ENCODE results near the gene ASTN2.

The ASTN2 gene

DNA sequence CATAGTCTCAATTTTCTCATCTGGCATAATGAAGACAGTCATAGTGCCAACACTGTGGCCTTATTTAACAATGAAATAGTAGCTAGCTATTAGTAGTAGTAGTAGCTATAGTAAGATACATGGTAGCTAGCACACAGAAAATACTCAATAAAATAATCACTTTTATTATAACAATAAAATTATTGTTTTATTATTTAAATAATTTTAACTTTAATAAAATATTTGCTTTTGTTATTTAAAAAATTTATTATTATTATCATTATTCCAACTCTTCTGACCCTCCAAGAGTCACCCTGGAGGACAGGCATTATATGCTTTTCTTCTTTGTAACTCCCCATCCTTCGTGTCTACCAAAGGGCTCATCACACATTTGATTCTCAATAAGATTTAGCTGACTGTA is 475.7 kb downstream of the ASTN2 start:
- no peaks in the 10 kb centered on the region for H3K27me3 ChIP-seq (ENCODE audit: control insufficient read depth in 1 of 2, insufficient read depth in 2 of 2, low read length in 2 of 2)
- no peak overlapping the region for H3K4me3 ChIP-seq (ENCODE audit: low read depth in 1 of 2, low read length in 2 of 2)
- no peaks in the 10 kb centered on the region for H3K9me3 ChIP-seq (ENCODE audit: low read length)
- no peaks in the 10 kb centered on the region for H3K4me1 ChIP-seq (ENCODE audit: insufficient read depth, low read length)
- H3K9ac ChIP-seq (ENCODE audit: low read length), result no peak overlapping the region
- no peaks in the 10 kb centered on the region for H3K36me3 ChIP-seq (ENCODE audit: insufficient read depth, low read length)
- H3K27ac ChIP-seq (ENCODE audit: low read depth, low read length), result no peak overlapping the region

DNA sequence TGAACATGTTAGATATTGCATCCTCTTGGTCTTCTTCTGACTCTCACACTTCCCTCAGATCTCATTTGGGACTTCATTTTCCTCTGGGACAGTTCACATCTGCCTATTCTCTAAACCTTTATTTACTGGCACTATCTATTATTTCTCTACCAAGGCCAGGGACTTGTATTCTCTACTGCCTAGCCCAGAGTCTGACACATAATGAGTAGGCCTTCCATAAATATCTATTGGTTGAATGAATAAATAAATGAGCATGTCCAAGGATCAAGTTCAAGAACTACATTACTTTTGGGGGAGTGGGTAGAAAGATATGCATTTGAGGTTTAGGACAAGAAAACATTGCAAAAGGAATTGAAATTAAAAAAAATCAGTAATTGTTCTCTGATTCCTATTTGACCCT is 477.5 kb downstream of the ASTN2 start:
- no peak overlapping the region for H3K9ac ChIP-seq (ENCODE audit: low read length)
- H3K27me3 ChIP-seq (ENCODE audit: control insufficient read depth in 1 of 2, insufficient read depth in 2 of 2, low read length in 2 of 2), result no peaks in the 10 kb centered on the region
- no peak overlapping the region for H3K27ac ChIP-seq (ENCODE audit: low read depth, low read length)
- no peaks in the 10 kb centered on the region for H3K36me3 ChIP-seq (ENCODE audit: insufficient read depth, low read length)
- no peaks in the 10 kb centered on the region for H3K9me3 ChIP-seq (ENCODE audit: low read length)
- H3K4me3 ChIP-seq (ENCODE audit: low read depth in 1 of 2, low read length in 2 of 2), result no peak overlapping the region
- H3K4me1 ChIP-seq (ENCODE audit: insufficient read depth, low read length), result no peaks in the 10 kb centered on the region

DNA sequence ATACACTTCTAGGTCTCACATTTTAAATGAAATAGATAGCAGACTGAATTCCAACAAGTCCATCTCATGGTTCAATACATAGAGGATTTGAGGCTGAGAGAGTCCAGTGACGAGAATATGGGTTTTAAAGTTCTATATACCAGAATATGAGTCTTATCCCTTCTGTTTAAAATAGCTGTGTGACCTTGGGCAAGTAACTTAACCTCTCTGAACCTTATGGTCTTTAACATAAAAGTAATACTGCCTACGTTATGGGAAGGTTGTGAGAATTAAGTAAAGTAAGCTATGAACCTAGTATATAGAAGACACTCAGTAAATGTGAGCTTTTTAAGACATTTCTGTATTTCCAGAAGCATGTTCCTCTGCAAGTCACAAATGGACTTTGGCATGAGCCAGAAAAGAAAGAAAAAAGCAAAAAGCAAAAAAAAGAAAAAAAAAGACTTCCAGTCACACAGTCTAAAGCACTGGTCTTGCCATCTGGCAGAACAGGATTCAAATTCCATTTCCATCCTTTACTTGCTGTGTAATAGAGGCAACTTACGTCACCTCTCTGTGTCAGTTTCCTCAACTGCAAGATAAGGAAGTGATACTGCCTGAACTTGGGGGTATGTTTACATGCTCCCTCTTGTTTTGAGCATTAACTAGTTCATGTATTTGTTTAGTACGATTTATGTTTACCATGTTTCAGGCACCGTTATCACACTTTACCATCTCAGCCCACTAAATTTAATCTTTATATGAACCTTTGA is 479.5 kb downstream of the ASTN2 start:
- H3K9ac ChIP-seq (ENCODE audit: low read length), result no peak overlapping the region
- no peak overlapping the region for H3K27ac ChIP-seq (ENCODE audit: low read depth, low read length)
- no peaks in the 10 kb centered on the region for H3K36me3 ChIP-seq (ENCODE audit: insufficient read depth, low read length)
- H3K4me3 ChIP-seq (ENCODE audit: low read depth in 1 of 2, low read length in 2 of 2), result no peak overlapping the region
- H3K9me3 ChIP-seq (ENCODE audit: low read length), result no peaks in the 10 kb centered on the region
- no peaks in the 10 kb centered on the region for H3K4me1 ChIP-seq (ENCODE audit: insufficient read depth, low read length)
- no peaks in the 10 kb centered on the region for H3K27me3 ChIP-seq (ENCODE audit: control insufficient read depth in 1 of 2, insufficient read depth in 2 of 2, low read length in 2 of 2)

GRCh38 chr9:116934131-116934530 is 480.7 kb downstream of the ASTN2 start:
- H3K9me3 ChIP-seq (ENCODE audit: low read length), result no peaks in the 10 kb centered on the region
- no peak overlapping the region for H3K4me3 ChIP-seq (ENCODE audit: low read depth in 1 of 2, low read length in 2 of 2)
- no peaks in the 10 kb centered on the region for H3K4me1 ChIP-seq (ENCODE audit: insufficient read depth, low read length)
- no peak overlapping the region for H3K9ac ChIP-seq (ENCODE audit: low read length)
- no peak overlapping the region for H3K27ac ChIP-seq (ENCODE audit: low read depth, low read length)
- H3K27me3 ChIP-seq (ENCODE audit: control insufficient read depth in 1 of 2, insufficient read depth in 2 of 2, low read length in 2 of 2), result no peaks in the 10 kb centered on the region
- H3K36me3 ChIP-seq (ENCODE audit: insufficient read depth, low read length), result no peaks in the 10 kb centered on the region

GRCh38 chr9:116933251-116933650 is 481.6 kb downstream of the ASTN2 start:
- Histone ChIP-seq H3K27ac (ENCODE audit: low read depth, low read length) (no peak overlapping the region), H3K9me3 (ENCODE audit: low read length) (no peaks in the 10 kb centered on the region)

GRCh38 chr9:116929621-116930020 is 485.2 kb downstream of the ASTN2 start:
- Histone ChIP-seq H3K36me3 (ENCODE audit: insufficient read depth, low read length) (no peaks in the 10 kb centered on the region), H3K27me3 (ENCODE audit: control insufficient read depth in 1 of 2, insufficient read depth in 2 of 2, low read length in 2 of 2) (no peaks in the 10 kb centered on the region), H3K9ac (ENCODE audit: low read length) (no peak overlapping the region), H3K4me3 (ENCODE audit: low read depth in 1 of 2, low read length in 2 of 2) (no peak overlapping the region), H3K27ac (ENCODE audit: low read depth, low read length) (no peak overlapping the region), H3K4me1 (ENCODE audit: insufficient read depth, low read length) (no peaks in the 10 kb centered on the region), H3K9me3 (ENCODE audit: low read length) (no peaks in the 10 kb centered on the region)

More at GRCh38 chr9:116933251-116933650, 481.6 kb downstream of the ASTN2 start:
- Histone ChIP-seq H3K4me3 (ENCODE audit: low read depth in 1 of 2, low read length in 2 of 2) (no peak overlapping the region), H3K36me3 (ENCODE audit: insufficient read depth, low read length) (no peaks in the 10 kb centered on the region), H3K9ac (ENCODE audit: low read length) (no peak overlapping the region), H3K27me3 (ENCODE audit: control insufficient read depth in 1 of 2, insufficient read depth in 2 of 2, low read length in 2 of 2) (no peaks in the 10 kb centered on the region), H3K4me1 (ENCODE audit: insufficient read depth, low read length) (no peaks in the 10 kb centered on the region)

GRCh38 chr9:116928884-116929283 is 486.0 kb downstream of the ASTN2 start:
- H3K4me3 ChIP-seq (ENCODE audit: low read depth in 1 of 2, low read length in 2 of 2), result no peak overlapping the region
- no peaks in the 10 kb centered on the region for H3K36me3 ChIP-seq (ENCODE audit: insufficient read depth, low read length)
- no peaks in the 10 kb centered on the region for H3K4me1 ChIP-seq (ENCODE audit: insufficient read depth, low read length)
- no peak overlapping the region for H3K9ac ChIP-seq (ENCODE audit: low read length)
- no peaks in the 10 kb centered on the region for H3K27me3 ChIP-seq (ENCODE audit: control insufficient read depth in 1 of 2, insufficient read depth in 2 of 2, low read length in 2 of 2)
- H3K9me3 ChIP-seq (ENCODE audit: low read length), result no peaks in the 10 kb centered on the region
- H3K27ac ChIP-seq (ENCODE audit: low read depth, low read length), result no peak overlapping the region

DNA sequence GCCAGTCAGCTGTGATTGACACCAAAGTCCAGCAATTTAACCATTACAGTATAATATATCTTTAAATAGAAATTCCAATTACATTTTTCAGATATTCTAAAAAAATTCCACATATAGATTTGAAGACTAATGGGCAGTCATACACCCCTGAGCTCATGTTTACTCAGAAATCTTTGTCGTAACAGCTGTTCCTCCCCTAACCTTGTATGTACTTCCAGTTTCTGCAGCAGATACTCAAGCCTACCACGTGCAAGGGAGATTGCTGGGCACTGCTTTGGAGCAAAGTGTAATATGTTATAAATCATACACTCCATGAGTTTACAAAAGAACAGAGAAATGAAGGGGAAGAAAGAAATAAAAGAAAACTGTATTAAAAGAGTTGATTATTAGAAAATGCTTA is 486.6 kb downstream of the ASTN2 start:
- Histone ChIP-seq H3K9ac (ENCODE audit: low read length) (no peak overlapping the region), H3K36me3 (ENCODE audit: insufficient read depth, low read length) (no peaks in the 10 kb centered on the region), H3K27me3 (ENCODE audit: control insufficient read depth in 1 of 2, insufficient read depth in 2 of 2, low read length in 2 of 2) (no peaks in the 10 kb centered on the region), H3K4me1 (ENCODE audit: insufficient read depth, low read length) (no peaks in the 10 kb centered on the region), H3K27ac (ENCODE audit: low read depth, low read length) (no peak overlapping the region), H3K4me3 (ENCODE audit: low read depth in 1 of 2, low read length in 2 of 2) (no peak overlapping the region), H3K9me3 (ENCODE audit: low read length) (no peaks in the 10 kb centered on the region)

GRCh38 chr9:116927726-116928125 is 487.1 kb downstream of the ASTN2 start:
- Histone ChIP-seq H3K36me3 (ENCODE audit: insufficient read depth, low read length) (no peaks in the 10 kb centered on the region), H3K4me3 (ENCODE audit: low read depth in 1 of 2, low read length in 2 of 2) (no peak overlapping the region), H3K9me3 (ENCODE audit: low read length) (no peaks in the 10 kb centered on the region), H3K9ac (ENCODE audit: low read length) (no peak overlapping the region), H3K27ac (ENCODE audit: low read depth, low read length) (no peak overlapping the region), H3K4me1 (ENCODE audit: insufficient read depth, low read length) (no peaks in the 10 kb centered on the region), H3K27me3 (ENCODE audit: control insufficient read depth in 1 of 2, insufficient read depth in 2 of 2, low read length in 2 of 2) (no peaks in the 10 kb centered on the region)

DNA sequence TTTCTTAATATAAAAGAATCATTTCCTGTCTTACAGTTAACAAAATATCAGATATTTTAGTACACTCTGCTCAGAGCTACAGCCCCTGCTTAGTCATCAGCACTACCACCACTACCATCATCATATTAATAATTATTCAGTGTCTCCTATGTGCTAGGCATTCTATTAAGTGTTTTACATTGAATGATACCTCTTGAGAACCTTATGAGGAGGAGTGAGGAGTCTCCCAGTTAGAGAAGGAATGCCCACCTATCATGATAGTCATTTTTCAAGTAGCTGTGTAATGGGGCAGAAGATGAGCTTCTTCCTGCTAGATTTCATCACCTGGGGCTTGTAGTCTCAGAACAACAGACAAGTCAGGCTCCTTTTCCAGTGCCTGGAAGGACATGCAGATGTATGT is 489.7 kb downstream of the ASTN2 start:
- H3K9ac ChIP-seq (ENCODE audit: low read length), result no peak overlapping the region
- no peak overlapping the region for H3K4me3 ChIP-seq (ENCODE audit: low read depth in 1 of 2, low read length in 2 of 2)
- H3K27me3 ChIP-seq (ENCODE audit: control insufficient read depth in 1 of 2, insufficient read depth in 2 of 2, low read length in 2 of 2), result no peaks in the 10 kb centered on the region
- no peak overlapping the region for H3K27ac ChIP-seq (ENCODE audit: low read depth, low read length)
- H3K4me1 ChIP-seq (ENCODE audit: insufficient read depth, low read length), result no peaks in the 10 kb centered on the region
- H3K36me3 ChIP-seq (ENCODE audit: insufficient read depth, low read length), result no peaks in the 10 kb centered on the region
- no peaks in the 10 kb centered on the region for H3K9me3 ChIP-seq (ENCODE audit: low read length)

- Histone ChIP-seq H3K4me1 (ENCODE audit: insufficient read depth, low read length) (no peaks in the 10 kb centered on the region), H3K36me3 (ENCODE audit: insufficient read depth, low read length) (no peaks in the 10 kb centered on the region), H3K27ac (ENCODE audit: low read depth, low read length) (no peak overlapping the region), H3K4me3 (ENCODE audit: low read depth in 1 of 2, low read length in 2 of 2) (no peak overlapping the region), H3K9me3 (ENCODE audit: low read length) (no peaks in the 10 kb centered on the region), H3K9ac (ENCODE audit: low read length) (no peak overlapping the region), H3K27me3 (ENCODE audit: control insufficient read depth in 1 of 2, insufficient read depth in 2 of 2, low read length in 2 of 2) (no peaks in the 10 kb centered on the region)
Measured at GRCh38 chr9:116924462-116925110, 490.3 kb downstream of the ASTN2 start.

Data from muscle layer of colon (tissue), 2 donors.